ENCODE measurements around the gene CIBAR2. TPM values are rescaled to one million over a fixed set of nuclear protein-coding genes. Genes with fewer than 3 reads are reported as not detected.

The CIBAR2 gene
- total RNA-seq, 1 experiment from 2014 or later, result not detected

Other genes with a start within 250 kb of the CIBAR2 start
- gene ZDHHC7, start 100.9 kb downstream of the CIBAR2 start, total RNA-seq (2014; rRNA removed; shearing (Covaris generic)), result 50.4 and 57.4 TPM in 2 replicates
- 1.9 and 2.0 TPM in 2 replicates for gene KIAA0513, start 84.7 kb downstream of the CIBAR2 start, total RNA-seq (2014; rRNA removed; shearing (Covaris generic))